Rectal smooth muscle tissue (tissue), 1 donor: ENCODE results near the gene RPE.
A peak's percentile ranks its signal among the peaks of the same experiment; 100 is the strongest.

ENCODE experiments used
- H3K27ac ChIP-seq: one replicate; pipeline ENCODE4 v1.7.0; 2013; ENCODE audit warnings: low read depth, low read length, inconsistent platforms
- H3K27me3 ChIP-seq: one replicate; pipeline ENCODE4 v1.7.0; 2013; ENCODE audit warnings: low read length; ENCODE audit not compliant: control insufficient read depth, insufficient read depth
- H3K36me3 ChIP-seq: one replicate; pipeline ENCODE4 v1.7.0; 2013; ENCODE audit warnings: low read length; ENCODE audit not compliant: control insufficient read depth, insufficient read depth
- H3K4me1 ChIP-seq: one replicate; pipeline ENCODE4 v1.7.0; 2013; ENCODE audit warnings: low read length; ENCODE audit not compliant: control insufficient read depth, insufficient read depth
- H3K4me3 ChIP-seq: one replicate; pipeline ENCODE4 v1.7.0; 2013; ENCODE audit warnings: low read length
- H3K9ac ChIP-seq: one replicate; pipeline ENCODE4 v1.7.0; 2013; ENCODE audit warnings: low read length

The RPE gene

GRCh38 chr2:210002158-210003157 is at the start of gene RPE:
Gene RPE, plus strand, starts transcription at chr2:210002638. Its CDS starts 24 bp downstream, at chr2:210002662.
- Histone ChIP-seq H3K4me3 (peak within 1 kb of the TSS; percentile 95), H3K4me1 (peaks cover 17% of the 10 kb centered on the region), H3K9ac (peak within 1 kb of the TSS; percentile 84), H3K27ac (peak within 1 kb of the TSS; percentile 82), H3K27me3 (no peaks in the 10 kb centered on the region), H3K36me3 (no peaks in the 10 kb centered on the region)

GRCh38 chr2:209956271-209956670 is 46.2 kb upstream of the RPE start:
- Histone ChIP-seq H3K36me3 (no peaks in the 10 kb centered on the region), H3K4me3 (no peak overlapping the region), H3K4me1 (no peaks in the 10 kb centered on the region), H3K27me3 (no peaks in the 10 kb centered on the region), H3K9ac (no peak overlapping the region), H3K27ac (no peak overlapping the region)

- Histone ChIP-seq H3K27ac (no peak overlapping the region), H3K4me3 (no peak overlapping the region), H3K36me3 (no peaks in the 10 kb centered on the region), H3K9ac (no peak overlapping the region), H3K27me3 (no peaks in the 10 kb centered on the region), H3K4me1 (no peaks in the 10 kb centered on the region)
Observed at GRCh38 chr2:209958016-209958415, 44.4 kb upstream of the RPE start.

GRCh38 chr2:209960045-209960444 is 42.4 kb upstream of the RPE start:
- Histone ChIP-seq H3K27ac (no peak overlapping the region), H3K27me3 (no peaks in the 10 kb centered on the region), H3K9ac (no peak overlapping the region), H3K36me3 (no peaks in the 10 kb centered on the region), H3K4me3 (no peak overlapping the region), H3K4me1 (no peaks in the 10 kb centered on the region)

GRCh38 chr2:209960676-209961630 is 41.5 kb upstream of the RPE start:
- no peak overlapping the region for H3K27ac ChIP-seq
- H3K9ac ChIP-seq = no peak overlapping the region
- H3K27me3 ChIP-seq = no peaks in the 10 kb centered on the region
- H3K4me3 ChIP-seq = no peak overlapping the region
- no peaks in the 10 kb centered on the region for H3K36me3 ChIP-seq
- no peaks in the 10 kb centered on the region for H3K4me1 ChIP-seq

GRCh38 chr2:209965723-209966122 is 36.7 kb upstream of the RPE start:
- H3K27ac ChIP-seq = no peak overlapping the region
- no peaks in the 10 kb centered on the region for H3K4me1 ChIP-seq
- H3K36me3 ChIP-seq = no peaks in the 10 kb centered on the region
- H3K4me3 ChIP-seq = no peak overlapping the region
- no peak overlapping the region for H3K9ac ChIP-seq
- H3K27me3 ChIP-seq = no peaks in the 10 kb centered on the region

GRCh38 chr2:209969692-209970091 is 32.7 kb upstream of the RPE start:
- Histone ChIP-seq H3K4me3 (no peak overlapping the region), H3K9ac (no peak overlapping the region), H3K27ac (no peak overlapping the region), H3K27me3 (no peaks in the 10 kb centered on the region), H3K4me1 (no peaks in the 10 kb centered on the region), H3K36me3 (no peaks in the 10 kb centered on the region)

GRCh38 chr2:209970271-209970670 is 32.2 kb upstream of the RPE start:
- Histone ChIP-seq H3K27me3 (no peaks in the 10 kb centered on the region), H3K4me3 (no peak overlapping the region), H3K9ac (no peak overlapping the region), H3K4me1 (no peaks in the 10 kb centered on the region), H3K36me3 (no peaks in the 10 kb centered on the region), H3K27ac (no peak overlapping the region)

GRCh38 chr2:209970711-209971110 is 31.7 kb upstream of the RPE start:
- no peaks in the 10 kb centered on the region for H3K27me3 ChIP-seq
- no peaks in the 10 kb centered on the region for H3K4me1 ChIP-seq
- H3K36me3 ChIP-seq = no peaks in the 10 kb centered on the region
- no peak overlapping the region for H3K4me3 ChIP-seq
- no peak overlapping the region for H3K27ac ChIP-seq
- no peak overlapping the region for H3K9ac ChIP-seq

- Histone ChIP-seq H3K36me3 (no peaks in the 10 kb centered on the region), H3K4me3 (no peak overlapping the region), H3K27ac (no peak overlapping the region), H3K27me3 (no peaks in the 10 kb centered on the region), H3K4me1 (no peaks in the 10 kb centered on the region), H3K9ac (no peak overlapping the region)
Observed at GRCh38 chr2:209973328-209973727, 29.1 kb upstream of the RPE start.

- Histone ChIP-seq H3K36me3 (no peaks in the 10 kb centered on the region), H3K27ac (no peak overlapping the region), H3K9ac (no peak overlapping the region), H3K4me3 (no peak overlapping the region), H3K4me1 (no peaks in the 10 kb centered on the region), H3K27me3 (no peaks in the 10 kb centered on the region)
Observed at GRCh38 chr2:209974576-209974975, 27.9 kb upstream of the RPE start.

- Histone ChIP-seq H3K9ac (no peak overlapping the region), H3K36me3 (no peaks in the 10 kb centered on the region), H3K27me3 (no peaks in the 10 kb centered on the region), H3K4me1 (no peaks in the 10 kb centered on the region), H3K27ac (no peak overlapping the region), H3K4me3 (no peak overlapping the region)
Observed at GRCh38 chr2:209976698-209977385, 25.6 kb upstream of the RPE start.
